Activated T-cell treated with anti-CD3 and anti-CD28 coated beads, Interleukin-2, amount 50 U/mL, for 24 hours (primary cell): ENCODE measurements around the gene PCDHGB7.
"Not testable (repeated sequence)": the region's sequence is repeated elsewhere in the genome, so short reads cannot be mapped to it uniquely, and the experiment has no call there.

ENCODE experiments used
- DNase-seq: peaks from one replicate; pipeline ENCODE4 v3.0.0-alpha.2; 2020
- H3K27ac Mint-ChIP-seq: 2 replicates; pipeline ENCODE4 v1.8.0; 2020; ENCODE audit warnings: mild to moderate bottlenecking, mixed read lengths
- H3K27me3 Mint-ChIP-seq: 2 replicates; pipeline ENCODE4 v1.8.0; 2020; ENCODE audit warnings: mixed read lengths
- H3K36me3 Mint-ChIP-seq: 2 replicates; pipeline ENCODE4 v1.8.0; 2020; ENCODE audit warnings: low read depth, mixed read lengths
- H3K4me1 Mint-ChIP-seq: 2 replicates; pipeline ENCODE4 v1.8.0; 2020; ENCODE audit warnings: low read depth, mixed read lengths
- H3K4me3 Mint-ChIP-seq: 2 replicates; pipeline ENCODE4 v1.8.0; 2020; ENCODE audit warnings: mild to moderate bottlenecking, moderate library complexity, mixed read lengths
- H3K9me3 Mint-ChIP-seq: 2 replicates; pipeline ENCODE4 v1.8.0; 2020; ENCODE audit warnings: mixed read lengths

Gene PCDHGB7

DNA sequence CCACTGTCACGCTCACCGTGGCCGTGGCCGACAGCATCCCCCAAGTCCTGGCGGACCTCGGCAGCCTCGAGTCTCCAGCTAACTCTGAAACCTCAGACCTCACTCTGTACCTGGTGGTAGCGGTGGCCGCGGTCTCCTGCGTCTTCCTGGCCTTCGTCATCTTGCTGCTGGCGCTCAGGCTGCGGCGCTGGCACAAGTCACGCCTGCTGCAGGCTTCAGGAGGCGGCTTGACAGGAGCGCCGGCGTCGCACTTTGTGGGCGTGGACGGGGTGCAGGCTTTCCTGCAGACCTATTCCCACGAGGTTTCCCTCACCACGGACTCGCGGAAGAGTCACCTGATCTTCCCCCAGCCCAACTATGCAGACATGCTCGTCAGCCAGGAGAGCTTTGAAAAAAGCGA is 15.2 kb downstream of the PCDHGB7 start:
- H3K36me3 Mint-ChIP-seq: peaks cover 19% of the 10 kb centered on the region
- H3K9me3 Mint-ChIP-seq: peaks cover 27% of the 10 kb centered on the region
- not testable (repeated sequence) for DNase-seq, H3K27ac Mint-ChIP-seq, H3K4me3 Mint-ChIP-seq
- peaks cover 19% of the 10 kb centered on the region for H3K4me1 Mint-ChIP-seq
- H3K27me3 Mint-ChIP-seq: peaks cover 75% of the 10 kb centered on the region

DNA sequence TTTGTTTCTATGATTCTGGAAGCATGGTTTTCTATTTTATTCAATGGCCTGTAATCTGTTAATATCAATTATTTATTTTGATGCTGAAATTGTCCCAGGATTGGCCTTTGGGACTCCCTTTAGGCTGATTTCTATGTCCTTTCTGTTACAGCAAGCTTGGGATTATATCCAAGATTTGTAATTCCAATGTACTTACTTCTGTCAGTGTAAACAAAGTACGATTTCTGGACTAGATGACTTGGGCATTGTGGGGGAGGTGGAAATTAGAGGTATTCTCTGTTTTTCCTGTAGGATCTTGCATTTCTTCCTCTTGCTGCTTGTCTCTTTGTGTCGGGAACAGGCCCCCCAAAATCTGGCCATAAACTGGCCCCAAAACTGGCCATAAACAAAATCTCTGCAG is 16.5 kb downstream of the PCDHGB7 start:
- DNase-seq: no peak
- Mint-ChIP-seq H3K9me3 (peaks cover 22% of the 10 kb centered on the region), H3K4me1 (peaks cover 19% of the 10 kb centered on the region), H3K27me3 (peaks cover 63% of the 10 kb centered on the region), H3K27ac (no peak overlapping the region), H3K4me3 (no peak overlapping the region), H3K36me3 (peaks cover 19% of the 10 kb centered on the region)

DNA sequence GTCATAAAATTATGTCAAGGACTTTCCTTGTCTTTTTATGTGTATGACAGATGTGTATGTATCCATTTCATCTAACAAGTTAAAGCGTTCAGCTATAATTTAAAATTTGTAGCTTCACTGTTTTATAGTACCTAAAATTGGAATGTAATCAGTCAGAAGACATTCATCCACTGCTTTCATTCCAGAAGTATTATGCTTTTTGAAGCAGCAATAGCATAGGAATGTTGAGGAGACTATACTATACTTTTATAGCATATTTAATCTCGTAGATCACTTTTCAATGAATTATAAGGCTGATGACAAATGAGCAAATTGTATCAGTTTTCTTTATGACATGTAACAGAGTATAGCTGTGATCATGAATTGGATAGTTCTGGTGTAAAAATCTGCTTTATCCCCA is 19.7 kb downstream of the PCDHGB7 start:
- peaks cover 2% of the 10 kb centered on the region for H3K36me3 Mint-ChIP-seq
- H3K9me3 Mint-ChIP-seq: peaks cover 6% of the 10 kb centered on the region
- H3K27me3 Mint-ChIP-seq: peaks cover 65% of the 10 kb centered on the region
- no peak overlapping the region for H3K27ac Mint-ChIP-seq
- H3K4me3 Mint-ChIP-seq: no peak overlapping the region
- DNase-seq: no peak
- H3K4me1 Mint-ChIP-seq: no peaks in the 10 kb centered on the region

DNA sequence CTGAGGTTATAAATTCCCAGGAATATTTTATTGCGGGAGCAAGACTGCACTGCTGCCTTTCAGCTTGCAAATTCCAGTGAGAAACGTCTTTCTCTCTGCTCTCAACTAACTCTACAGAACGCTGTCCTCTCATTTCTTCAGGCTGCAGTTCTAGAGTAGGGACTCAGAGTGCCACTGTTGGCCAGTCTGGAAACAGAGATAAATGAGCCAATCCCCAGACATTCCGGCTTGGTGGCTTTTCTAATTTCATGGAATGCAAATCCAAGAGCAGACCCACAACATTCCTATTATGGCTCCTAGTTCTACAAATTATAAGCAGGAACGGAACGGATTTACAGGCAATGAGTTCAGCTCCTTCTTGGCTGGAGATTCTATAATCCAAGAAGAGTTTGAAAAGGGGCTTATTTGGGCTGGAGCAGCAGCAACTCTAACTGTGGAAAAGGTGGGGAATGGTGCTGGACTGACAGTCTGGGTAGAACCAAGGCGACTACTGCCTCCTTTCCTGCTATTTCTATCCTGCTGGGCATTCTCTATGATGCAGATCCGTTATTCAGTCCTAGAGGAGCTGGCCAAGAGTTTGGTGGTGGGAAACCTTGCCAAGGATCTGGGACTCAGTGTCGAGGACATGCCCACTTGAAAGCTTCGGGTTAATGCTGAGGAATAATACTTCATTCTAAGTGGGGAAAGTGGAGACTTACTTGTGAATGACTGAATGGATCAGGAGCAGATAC is 22.1 kb downstream of the PCDHGB7 start:
- Mint-ChIP-seq H3K27me3 (peaks cover 48% of the 10 kb centered on the region), H3K36me3 (no peaks in the 10 kb centered on the region), H3K4me1 (no peaks in the 10 kb centered on the region), H3K27ac (no peak overlapping the region), H3K9me3 (peaks cover 3% of the 10 kb centered on the region), H3K4me3 (no peak overlapping the region)
- DNase-seq: no peak

DNA sequence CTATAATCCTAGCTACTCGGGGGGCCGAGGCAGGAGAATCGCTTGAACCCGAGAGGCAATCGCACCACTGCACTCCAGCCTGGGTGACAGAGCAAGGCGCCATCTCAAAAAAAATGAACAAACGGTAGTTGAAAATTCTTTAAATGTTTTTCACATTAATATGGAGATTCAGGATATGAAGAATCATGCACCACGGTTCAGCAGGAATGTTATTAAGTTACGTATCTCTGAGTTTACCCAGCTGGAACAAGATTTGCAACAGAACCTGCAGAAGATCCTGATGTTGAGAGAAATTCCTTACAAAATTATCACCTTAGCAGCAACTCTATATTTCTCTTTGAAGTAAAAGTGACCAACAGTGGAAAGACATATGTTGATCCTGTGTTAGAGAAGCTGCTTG is 22.9 kb downstream of the PCDHGB7 start:
- peaks cover 3% of the 10 kb centered on the region for H3K9me3 Mint-ChIP-seq
- H3K27ac Mint-ChIP-seq: no peak overlapping the region
- H3K4me3 Mint-ChIP-seq: no peak overlapping the region
- no peaks in the 10 kb centered on the region for H3K36me3 Mint-ChIP-seq
- H3K4me1 Mint-ChIP-seq: no peaks in the 10 kb centered on the region
- H3K27me3 Mint-ChIP-seq: peaks cover 44% of the 10 kb centered on the region
- DNase-seq: no peak

DNA sequence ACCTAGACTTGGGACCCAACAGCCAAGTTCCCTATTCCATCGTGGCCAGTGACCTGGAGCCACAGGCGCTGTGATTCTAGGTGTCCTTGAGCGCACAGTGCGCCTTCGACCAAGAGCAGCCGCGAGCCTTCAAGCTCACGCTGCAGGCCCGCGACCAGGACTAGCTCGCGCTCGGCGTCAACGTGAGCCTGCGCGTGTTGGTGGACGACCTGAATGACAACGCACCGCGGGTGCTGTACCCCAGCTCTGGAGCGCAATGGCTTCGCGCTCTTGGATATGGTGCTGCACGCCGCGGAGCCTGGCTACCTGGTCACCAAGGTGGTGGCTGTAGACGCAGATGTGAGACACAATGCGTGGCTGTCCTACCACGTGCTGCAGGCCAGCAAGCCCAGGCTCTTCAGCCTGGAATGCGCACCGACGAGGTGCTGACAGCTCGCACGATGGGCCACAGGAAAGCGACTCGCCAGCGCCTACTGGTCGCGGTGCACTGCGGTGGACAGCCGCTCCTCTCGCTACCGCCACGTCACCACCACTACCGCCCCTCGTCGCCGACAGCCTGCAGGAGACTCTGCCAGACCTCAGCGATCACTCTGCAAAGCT is 24.2 kb downstream of the PCDHGB7 start:
- peaks cover 36% of the 10 kb centered on the region for H3K27me3 Mint-ChIP-seq
- H3K4me1 Mint-ChIP-seq: no peaks in the 10 kb centered on the region
- no peak overlapping the region for H3K27ac Mint-ChIP-seq
- no peaks in the 10 kb centered on the region for H3K36me3 Mint-ChIP-seq
- no peak overlapping the region for H3K4me3 Mint-ChIP-seq
- DNase-seq: no peak
- H3K9me3 Mint-ChIP-seq: peaks cover 3% of the 10 kb centered on the region

DNA sequence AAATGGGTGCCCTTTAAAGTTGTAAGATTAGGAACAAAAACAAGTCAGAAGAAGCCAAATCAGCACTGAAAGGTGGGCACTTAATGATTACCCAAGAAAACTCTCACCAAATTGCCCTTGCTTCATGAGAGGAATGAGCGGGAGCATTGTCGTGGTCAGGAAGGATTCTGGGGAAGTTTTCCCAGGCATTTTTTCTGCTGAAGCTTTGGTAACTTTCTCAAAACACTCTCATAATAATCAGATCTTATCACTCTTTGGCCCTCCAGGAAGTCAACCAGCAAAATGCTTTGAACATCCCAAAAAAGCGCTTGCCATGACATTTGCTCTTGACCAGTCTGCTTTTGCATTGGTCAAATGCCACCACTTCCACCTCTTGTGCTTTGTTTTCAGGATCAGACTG is 47.9 kb downstream of the PCDHGB7 start:
- H3K36me3 Mint-ChIP-seq: no peaks in the 10 kb centered on the region
- H3K27me3 Mint-ChIP-seq: peaks cover 24% of the 10 kb centered on the region
- no peak for DNase-seq
- peaks cover 3% of the 10 kb centered on the region for H3K9me3 Mint-ChIP-seq
- H3K4me1 Mint-ChIP-seq: no peaks in the 10 kb centered on the region
- no peak overlapping the region for H3K27ac Mint-ChIP-seq
- no peak overlapping the region for H3K4me3 Mint-ChIP-seq
